Measurements from ENCODE around the gene ULBP1.
"Not testable (repeated sequence)": the region's sequence is repeated elsewhere in the genome, so short reads cannot be mapped to it uniquely, and the experiment has no call there.

GRCh38 chr6:150017186-150017521 lies 53.4 kb downstream of the ULBP1 start:
- peak in 1 of 5 experiments; percentile 6 for TF ChIP-seq CTCF (IDR thresholded peaks at IDR 0.05 in 4 of 5, conservative IDR thresholded peaks at IDR 0.05 in 1 of 5)
- TF ChIP-seq POLR2A (IDR thresholded peaks at IDR 0.05): not testable (repeated sequence)

All from gastrocnemius medialis (tissue), 4 donors.